HEK293 (cell line): ENCODE measurements around the gene NEK3.
"Not testable (repeated sequence)": the region's sequence is repeated elsewhere in the genome, so short reads cannot be mapped to it uniquely, and the experiment has no call there.

ENCODE experiments used
- CTCF ChIA-PET: fragments of 350-600 bp; formaldehyde crosslinking; extraction: SDS; loops from one replicate; lab custom pipeline; 2021; ENCODE audit warnings: antibody characterized with exemption; lab: Yijun Ruan, JAX
- POLR2A ChIA-PET: fragments of 300-600 bp; formaldehyde crosslinking; extraction: SDS; loops from one replicate; lab custom pipeline; 2020; ENCODE audit warnings: antibody characterized with exemption, inconsistent platforms; lab: Yijun Ruan, JAX
- H3K27ac ChIP-seq: fragments of 200-500 bp; sonication (Bioruptor generic); 2 replicates; pipeline ENCODE4 v1.5.1; 2014; ENCODE audit warnings: low read depth, low read length, control low read depth, inconsistent platforms; ENCODE audit errors: extremely low read depth
- H3K36me3 ChIP-seq, 2 experiments: fragments of 200-500 bp in 1 of 2; sonication (Bioruptor generic) in 1 of 2; 1 replicate in 1 of 2; 2 replicates in 1 of 2; pipeline ENCODE4 v1.5.1; 2014 to 2017; ENCODE audit warnings: inconsistent platforms in 2 of 2, low read length in 2 of 2; ENCODE audit not compliant: control insufficient read depth in 2 of 2, insufficient read depth in 1 of 2
- H3K4me1 ChIP-seq: fragments of 200-500 bp; sonication (Bioruptor generic); 2 replicates; pipeline ENCODE4 v1.5.1; 2014; ENCODE audit warnings: mild to moderate bottlenecking, low read length, inconsistent platforms; ENCODE audit not compliant: control insufficient read depth, insufficient read depth
- H3K4me3 ChIP-seq: 2 replicates; pipeline ENCODE4 v1.5.1; 2011; ENCODE audit warnings: low read depth, mild to moderate bottlenecking, control low read depth, low read length, moderate library complexity
- H3K9me3 ChIP-seq: fragments of 200-500 bp; sonication (Bioruptor generic); 2 replicates; pipeline ENCODE4 v1.5.1; 2014; ENCODE audit warnings: low read depth, low read length, inconsistent platforms; ENCODE audit not compliant: control insufficient read depth, insufficient read depth
- EGR2 ChIP-seq: fragments of 450-650 bp; formaldehyde crosslinking; IDR thresholded peaks from 2 replicates; pipeline ENCODE4 v1.5.1; 2016; ENCODE audit warnings: low read depth, missing biosample characterization, missing genetic modification characterization
- IKZF3 ChIP-seq: fragments of 450-650 bp; IDR thresholded peaks from 2 replicates; pipeline ENCODE4 v1.5.0; 2018; ENCODE audit warnings: missing biosample characterization, mild to moderate bottlenecking, missing genetic modification characterization, moderate library complexity
- KLF16 ChIP-seq: fragments of 450-650 bp; formaldehyde crosslinking; IDR thresholded peaks from 2 replicates; pipeline ENCODE4 v1.5.1; 2017; ENCODE audit warnings: missing biosample characterization, missing genetic modification characterization
- MEIS1 ChIP-seq: sonication (generic); formaldehyde crosslinking; IDR thresholded peaks from 2 replicates; pipeline ENCODE4 v1.8.1; 2022; ENCODE audit warnings: missing genetic modification reagents, mild to moderate bottlenecking, borderline replicate concordance
- SP2 ChIP-seq: fragments of 450-650 bp; formaldehyde crosslinking; IDR thresholded peaks from 2 replicates; pipeline ENCODE4 v1.5.1; 2016; ENCODE audit warnings: missing biosample characterization, missing genetic modification characterization
- TCF7L2 ChIP-seq: IDR thresholded peaks from 2 replicates; pipeline ENCODE4 v1.6.1; 2011; ENCODE audit warnings: low read depth, mild to moderate bottlenecking, inconsistent platforms, low read length, moderate library complexity, borderline replicate concordance
- ZBTB21 ChIP-seq: fragments of 450-650 bp; formaldehyde crosslinking; IDR thresholded peaks from 2 replicates; pipeline ENCODE4 v1.5.1; 2017; ENCODE audit warnings: missing biosample characterization, missing genetic modification characterization
- ZEB2 ChIP-seq: fragments of 450-650 bp; formaldehyde crosslinking; IDR thresholded peaks from 2 replicates; pipeline ENCODE4 v1.5.1; 2016; ENCODE audit warnings: missing biosample characterization, missing genetic modification characterization
- ZFHX2 ChIP-seq: fragments of 450-650 bp; formaldehyde crosslinking; conservative IDR thresholded peaks from 2 replicates; pipeline ENCODE4 v1.5.1; 2016; ENCODE audit warnings: missing biosample characterization, missing genetic modification characterization
- ZFP37 ChIP-seq: fragments of 450-650 bp; formaldehyde crosslinking; IDR thresholded peaks from 2 replicates; pipeline ENCODE4 v1.5.1; 2016; ENCODE audit warnings: missing biosample characterization, missing genetic modification characterization
- ZNF133 ChIP-seq: fragments of 450-650 bp; formaldehyde crosslinking; IDR thresholded peaks from 2 replicates; pipeline ENCODE4 v1.5.1; 2016; ENCODE audit warnings: missing biosample characterization, missing genetic modification characterization
- ZNF433 ChIP-seq: fragments of 450-650 bp; formaldehyde crosslinking; IDR thresholded peaks from 2 replicates; pipeline ENCODE4 v1.5.1; 2016; ENCODE audit warnings: missing biosample characterization, missing genetic modification characterization, low read depth
- ZNF530 ChIP-seq: fragments of 450-650 bp; formaldehyde crosslinking; IDR thresholded peaks from 2 replicates; pipeline ENCODE4 v1.5.1; 2016; ENCODE audit warnings: low read depth, missing biosample characterization, missing genetic modification characterization
- ZNF707 ChIP-seq: fragments of 450-650 bp; formaldehyde crosslinking; IDR thresholded peaks from 2 replicates; pipeline ENCODE4 v1.5.1; 2016; ENCODE audit warnings: missing biosample characterization, missing genetic modification characterization
- TF ChIP-seq, protein P1 (sequence below): fragments of 450-650 bp; formaldehyde crosslinking; IDR thresholded peaks from 2 replicates; pipeline ENCODE4 v1.5.1; 2017; ENCODE audit warnings: missing biosample characterization, missing genetic modification characterization
- TF ChIP-seq, protein P2 (sequence below): fragments of 450-650 bp; formaldehyde crosslinking; IDR thresholded peaks from 2 replicates; pipeline ENCODE4 v1.5.1; 2016; ENCODE audit warnings: missing biosample characterization, missing genetic modification characterization, borderline replicate concordance
- TF ChIP-seq, protein P3 (sequence below): fragments of 450-650 bp; formaldehyde crosslinking; IDR thresholded peaks from 2 replicates; pipeline ENCODE4 v1.5.1; 2016; ENCODE audit warnings: missing biosample characterization, missing genetic modification characterization
- TF ChIP-seq, protein P4 (sequence below): fragments of 450-650 bp; formaldehyde crosslinking; IDR thresholded peaks from 2 replicates; pipeline ENCODE4 v1.5.1; 2016; ENCODE audit warnings: missing biosample characterization, missing genetic modification characterization

NEK3 gene

DNA sequence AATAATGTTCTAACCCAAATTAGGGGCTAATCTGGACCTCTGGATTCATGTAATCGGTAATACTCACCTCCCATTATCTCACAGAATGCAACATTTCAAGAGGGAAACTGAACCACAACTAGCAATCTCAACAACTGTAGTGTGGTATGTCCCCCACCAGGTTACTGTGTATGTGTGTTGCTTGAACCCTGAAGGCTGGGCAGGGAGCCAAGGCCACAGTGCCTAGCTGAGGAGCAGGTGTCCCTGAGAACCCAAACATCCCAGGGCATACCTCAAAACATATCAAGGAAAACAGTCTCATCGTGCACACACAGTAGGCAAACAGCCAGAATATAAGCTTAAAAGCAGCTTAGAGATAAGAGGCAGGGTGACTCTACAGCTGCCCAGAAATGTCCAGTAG lies 20.5 kb upstream of the NEK3 start:
- peaks cover 2 to 30% of the 10 kb centered on the region in 2 experiments; a peak in 2 of 3 replicates for H3K36me3 ChIP-seq
- ChIA-PET POLR2A (interaction anchor here (0.6 kb wide), 1 partner anchor 19 kb away, joined by 4 read pairs; no protein-coding TSS in a partner anchor), CTCF (no interaction called here)
- TF ChIP-seq ZFP37 (no peak), TCF7L2 (no peak), ZNF433 (no peak), KLF16 (no peak)
- TF ChIP-seq, protein P1, sequence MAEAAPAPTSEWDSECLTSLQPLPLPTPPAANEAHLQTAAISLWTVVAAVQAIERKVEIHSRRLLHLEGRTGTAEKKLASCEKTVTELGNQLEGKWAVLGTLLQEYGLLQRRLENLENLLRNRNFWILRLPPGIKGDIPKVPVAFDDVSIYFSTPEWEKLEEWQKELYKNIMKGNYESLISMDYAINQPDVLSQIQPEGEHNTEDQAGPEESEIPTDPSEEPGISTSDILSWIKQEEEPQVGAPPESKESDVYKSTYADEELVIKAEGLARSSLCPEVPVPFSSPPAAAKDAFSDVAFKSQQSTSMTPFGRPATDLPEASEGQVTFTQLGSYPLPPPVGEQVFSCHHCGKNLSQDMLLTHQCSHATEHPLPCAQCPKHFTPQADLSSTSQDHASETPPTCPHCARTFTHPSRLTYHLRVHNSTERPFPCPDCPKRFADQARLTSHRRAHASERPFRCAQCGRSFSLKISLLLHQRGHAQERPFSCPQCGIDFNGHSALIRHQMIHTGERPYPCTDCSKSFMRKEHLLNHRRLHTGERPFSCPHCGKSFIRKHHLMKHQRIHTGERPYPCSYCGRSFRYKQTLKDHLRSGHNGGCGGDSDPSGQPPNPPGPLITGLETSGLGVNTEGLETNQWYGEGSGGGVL, result no peak
- no peak overlapping the region for H3K27ac ChIP-seq
- no peaks in the 10 kb centered on the region for H3K4me1 ChIP-seq
- H3K9me3 ChIP-seq, result no peaks in the 10 kb centered on the region
- no peak overlapping the region for H3K4me3 ChIP-seq

DNA sequence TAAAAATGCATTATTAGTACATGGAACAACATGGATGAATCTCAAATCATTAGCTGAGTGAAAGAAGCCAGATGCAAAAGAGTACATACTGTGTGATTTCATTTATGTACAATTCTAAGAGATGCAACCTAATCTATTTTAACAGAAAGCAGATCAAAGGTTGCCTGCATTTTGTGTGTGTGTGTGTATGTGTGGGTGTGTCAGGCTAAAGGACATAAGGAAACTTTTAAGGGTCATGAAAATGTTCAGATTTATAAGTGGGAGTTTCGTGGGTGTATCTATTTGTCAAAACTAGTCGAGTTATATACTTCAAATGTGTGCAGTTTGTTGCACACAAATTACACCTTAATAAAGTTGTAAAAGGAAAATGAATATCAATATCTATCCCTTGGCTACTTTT lies 17.9 kb upstream of the NEK3 start:
- no peak for TF ChIP-seq ZNF530
- TF ChIP-seq EGR2 (tag by site-specific recombination), result peak; percentile 86
- TF ChIP-seq ZFHX2, result peak; percentile 72
- H3K27ac ChIP-seq, result no peak overlapping the region
- peaks cover 0 to 40% of the 10 kb centered on the region in 2 experiments; a peak in 2 of 3 replicates for H3K36me3 ChIP-seq
- no peaks in the 10 kb centered on the region for H3K9me3 ChIP-seq
- H3K4me3 ChIP-seq, result no peak overlapping the region
- ChIA-PET CTCF (no interaction called here), POLR2A (no interaction called here)
- H3K4me1 ChIP-seq, result no peaks in the 10 kb centered on the region

DNA sequence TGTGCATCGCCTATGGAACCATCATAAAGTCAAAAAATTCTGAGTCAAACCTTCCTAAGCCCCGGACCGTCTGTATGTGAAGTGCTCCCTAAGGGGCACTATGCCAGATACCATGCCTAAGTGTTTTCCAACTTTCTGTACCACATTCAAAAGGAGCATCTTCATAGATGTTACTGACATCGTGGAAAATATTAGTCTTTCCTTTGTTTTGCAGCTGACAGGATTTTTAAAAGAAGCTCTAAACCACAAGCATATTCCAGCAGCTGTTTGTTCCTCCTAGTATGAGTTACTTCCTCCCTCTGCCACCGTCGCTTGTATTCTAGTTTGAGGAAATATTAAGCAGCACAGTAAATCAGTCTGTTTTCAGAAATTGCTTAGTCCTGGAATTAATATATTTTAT lies 14.6 kb upstream of the NEK3 start:
- H3K4me3 ChIP-seq, H3K4me1 ChIP-seq, H3K27ac ChIP-seq, POLR2A ChIA-PET, H3K9me3 ChIP-seq: not testable (repeated sequence)
- CTCF ChIA-PET, result interaction anchor here (1.2 kb wide), 1 partner anchor 277 kb away, joined by 5 read pairs; the partner anchor contains the start of gene VPS36
- H3K36me3 ChIP-seq, result peaks cover 5 to 46% of the 10 kb centered on the region in 2 experiments; a peak in 2 of 3 replicates

DNA sequence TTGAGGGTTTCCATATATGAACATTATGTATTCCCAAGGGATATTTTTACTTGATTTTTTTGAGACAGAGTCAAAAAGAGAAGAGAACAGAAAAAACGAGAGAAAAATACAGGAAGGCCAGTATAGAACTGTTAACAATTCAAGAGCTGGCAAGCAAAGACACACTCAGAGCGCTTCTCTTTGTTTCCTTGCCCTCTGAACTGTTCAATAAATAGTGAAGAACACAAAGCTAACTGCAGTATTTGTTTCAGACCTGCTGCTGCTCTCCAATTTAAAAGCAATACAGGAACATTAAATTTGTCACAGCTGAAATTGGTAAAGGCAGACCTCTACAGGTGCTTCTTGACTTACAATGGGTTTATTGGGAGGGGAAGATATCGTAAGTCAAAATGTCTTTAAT lies 14.0 kb upstream of the NEK3 start:
- H3K27ac ChIP-seq, result no peak overlapping the region
- ChIA-PET CTCF (no interaction called here), POLR2A (no interaction called here)
- no peaks in the 10 kb centered on the region for H3K9me3 ChIP-seq
- peaks cover 10 to 50% of the 10 kb centered on the region in 2 experiments; a peak in 2 of 3 replicates for H3K36me3 ChIP-seq
- no peak overlapping the region for H3K4me3 ChIP-seq
- no peaks in the 10 kb centered on the region for H3K4me1 ChIP-seq
- no peak for TF ChIP-seq ZNF133 (tag by site-specific recombination)
- TF ChIP-seq, protein P2, sequence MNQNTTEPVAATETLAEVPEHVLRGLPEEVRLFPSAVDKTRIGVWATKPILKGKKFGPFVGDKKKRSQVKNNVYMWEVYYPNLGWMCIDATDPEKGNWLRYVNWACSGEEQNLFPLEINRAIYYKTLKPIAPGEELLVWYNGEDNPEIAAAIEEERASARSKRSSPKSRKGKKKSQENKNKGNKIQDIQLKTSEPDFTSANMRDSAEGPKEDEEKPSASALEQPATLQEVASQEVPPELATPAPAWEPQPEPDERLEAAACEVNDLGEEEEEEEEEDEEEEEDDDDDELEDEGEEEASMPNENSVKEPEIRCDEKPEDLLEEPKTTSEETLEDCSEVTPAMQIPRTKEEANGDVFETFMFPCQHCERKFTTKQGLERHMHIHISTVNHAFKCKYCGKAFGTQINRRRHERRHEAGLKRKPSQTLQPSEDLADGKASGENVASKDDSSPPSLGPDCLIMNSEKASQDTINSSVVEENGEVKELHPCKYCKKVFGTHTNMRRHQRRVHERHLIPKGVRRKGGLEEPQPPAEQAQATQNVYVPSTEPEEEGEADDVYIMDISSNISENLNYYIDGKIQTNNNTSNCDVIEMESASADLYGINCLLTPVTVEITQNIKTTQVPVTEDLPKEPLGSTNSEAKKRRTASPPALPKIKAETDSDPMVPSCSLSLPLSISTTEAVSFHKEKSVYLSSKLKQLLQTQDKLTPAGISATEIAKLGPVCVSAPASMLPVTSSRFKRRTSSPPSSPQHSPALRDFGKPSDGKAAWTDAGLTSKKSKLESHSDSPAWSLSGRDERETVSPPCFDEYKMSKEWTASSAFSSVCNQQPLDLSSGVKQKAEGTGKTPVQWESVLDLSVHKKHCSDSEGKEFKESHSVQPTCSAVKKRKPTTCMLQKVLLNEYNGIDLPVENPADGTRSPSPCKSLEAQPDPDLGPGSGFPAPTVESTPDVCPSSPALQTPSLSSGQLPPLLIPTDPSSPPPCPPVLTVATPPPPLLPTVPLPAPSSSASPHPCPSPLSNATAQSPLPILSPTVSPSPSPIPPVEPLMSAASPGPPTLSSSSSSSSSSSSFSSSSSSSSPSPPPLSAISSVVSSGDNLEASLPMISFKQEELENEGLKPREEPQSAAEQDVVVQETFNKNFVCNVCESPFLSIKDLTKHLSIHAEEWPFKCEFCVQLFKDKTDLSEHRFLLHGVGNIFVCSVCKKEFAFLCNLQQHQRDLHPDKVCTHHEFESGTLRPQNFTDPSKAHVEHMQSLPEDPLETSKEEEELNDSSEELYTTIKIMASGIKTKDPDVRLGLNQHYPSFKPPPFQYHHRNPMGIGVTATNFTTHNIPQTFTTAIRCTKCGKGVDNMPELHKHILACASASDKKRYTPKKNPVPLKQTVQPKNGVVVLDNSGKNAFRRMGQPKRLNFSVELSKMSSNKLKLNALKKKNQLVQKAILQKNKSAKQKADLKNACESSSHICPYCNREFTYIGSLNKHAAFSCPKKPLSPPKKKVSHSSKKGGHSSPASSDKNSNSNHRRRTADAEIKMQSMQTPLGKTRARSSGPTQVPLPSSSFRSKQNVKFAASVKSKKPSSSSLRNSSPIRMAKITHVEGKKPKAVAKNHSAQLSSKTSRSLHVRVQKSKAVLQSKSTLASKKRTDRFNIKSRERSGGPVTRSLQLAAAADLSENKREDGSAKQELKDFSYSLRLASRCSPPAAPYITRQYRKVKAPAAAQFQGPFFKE (tag by site-specific recombination), result no peak
- TF ChIP-seq ZBTB21, result no peak
- no peak for TF ChIP-seq SP2
- TF ChIP-seq ZEB2, result no peak
- TF ChIP-seq ZNF707 (tag by site-specific recombination), result no peak
- no peak for TF ChIP-seq MEIS1 (CRISPR knock-in tag)
- TF ChIP-seq IKZF3 (tag by site-specific recombination), result no peak
- TF ChIP-seq, protein P3, sequence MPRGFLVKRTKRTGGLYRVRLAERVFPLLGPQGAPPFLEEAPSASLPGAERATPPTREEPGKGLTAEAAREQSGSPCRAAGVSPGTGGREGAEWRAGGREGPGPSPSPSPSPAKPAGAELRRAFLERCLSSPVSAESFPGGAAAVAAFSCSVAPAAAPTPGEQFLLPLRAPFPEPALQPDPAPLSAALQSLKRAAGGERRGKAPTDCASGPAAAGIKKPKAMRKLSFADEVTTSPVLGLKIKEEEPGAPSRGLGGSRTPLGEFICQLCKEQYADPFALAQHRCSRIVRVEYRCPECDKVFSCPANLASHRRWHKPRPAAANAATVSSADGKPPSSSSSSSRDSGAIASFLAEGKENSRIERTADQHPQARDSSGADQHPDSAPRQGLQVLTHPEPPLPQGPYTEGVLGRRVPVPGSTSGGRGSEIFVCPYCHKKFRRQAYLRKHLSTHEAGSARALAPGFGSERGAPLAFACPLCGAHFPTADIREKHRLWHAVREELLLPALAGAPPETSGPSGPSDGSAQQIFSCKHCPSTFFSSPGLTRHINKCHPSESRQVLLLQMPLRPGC, result no peak
- TF ChIP-seq, protein P4, sequence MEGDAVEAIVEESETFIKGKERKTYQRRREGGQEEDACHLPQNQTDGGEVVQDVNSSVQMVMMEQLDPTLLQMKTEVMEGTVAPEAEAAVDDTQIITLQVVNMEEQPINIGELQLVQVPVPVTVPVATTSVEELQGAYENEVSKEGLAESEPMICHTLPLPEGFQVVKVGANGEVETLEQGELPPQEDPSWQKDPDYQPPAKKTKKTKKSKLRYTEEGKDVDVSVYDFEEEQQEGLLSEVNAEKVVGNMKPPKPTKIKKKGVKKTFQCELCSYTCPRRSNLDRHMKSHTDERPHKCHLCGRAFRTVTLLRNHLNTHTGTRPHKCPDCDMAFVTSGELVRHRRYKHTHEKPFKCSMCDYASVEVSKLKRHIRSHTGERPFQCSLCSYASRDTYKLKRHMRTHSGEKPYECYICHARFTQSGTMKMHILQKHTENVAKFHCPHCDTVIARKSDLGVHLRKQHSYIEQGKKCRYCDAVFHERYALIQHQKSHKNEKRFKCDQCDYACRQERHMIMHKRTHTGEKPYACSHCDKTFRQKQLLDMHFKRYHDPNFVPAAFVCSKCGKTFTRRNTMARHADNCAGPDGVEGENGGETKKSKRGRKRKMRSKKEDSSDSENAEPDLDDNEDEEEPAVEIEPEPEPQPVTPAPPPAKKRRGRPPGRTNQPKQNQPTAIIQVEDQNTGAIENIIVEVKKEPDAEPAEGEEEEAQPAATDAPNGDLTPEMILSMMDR (tag by site-specific recombination), result no peak
